ELF-1 (cell line): ENCODE results near the gene SLC24A4.
A peak's percentile ranks its signal among the peaks of the same experiment; 100 is the strongest.

ENCODE experiments used
- DNase-seq: peaks from one replicate; pipeline ENCODE4 v3.0.0-alpha.2; 2016; ENCODE audit warnings: low read depth, low spot score

Gene SLC24A4

GRCh38 chr14:92316937-92317336, 6.0 kb upstream of the SLC24A4 start:
- no peak for DNase-seq

GRCh38 chr14:92317511-92317910, 5.5 kb upstream of the SLC24A4 start:
- no peak for DNase-seq

GRCh38 chr14:92321701-92322100, 1.3 kb upstream of the SLC24A4 start:
- no peak for DNase-seq

- no peak for DNase-seq
Measured at GRCh38 chr14:92322516-92322915, 449 bp upstream of the SLC24A4 start.

GRCh38 chr14:92323916-92324818, 1.2 kb downstream of the SLC24A4 start:
- no peak for DNase-seq

- no peak for DNase-seq
Measured at GRCh38 chr14:92325835-92326234, 2.9 kb downstream of the SLC24A4 start.

- no peak for DNase-seq
Measured at GRCh38 chr14:92328664-92329255, 5.8 kb downstream of the SLC24A4 start.

- DNase-seq = no peak
Measured at GRCh38 chr14:92334050-92334449, 11.1 kb downstream of the SLC24A4 start.

- DNase-seq = no peak
Measured at GRCh38 chr14:92336363-92336762, 13.4 kb downstream of the SLC24A4 start.

- no peak for DNase-seq
Measured at GRCh38 chr14:92339426-92339825, 16.5 kb downstream of the SLC24A4 start.

- no peak for DNase-seq
Measured at GRCh38 chr14:92340071-92340470, 17.1 kb downstream of the SLC24A4 start.

- no peak for DNase-seq
Measured at GRCh38 chr14:92340931-92341330, 18.0 kb downstream of the SLC24A4 start.

- DNase-seq = no peak
Measured at GRCh38 chr14:92341791-92342190, 18.8 kb downstream of the SLC24A4 start.

- DNase-seq = no peak
Measured at GRCh38 chr14:92348154-92348553, 25.2 kb downstream of the SLC24A4 start.

- no peak for DNase-seq
Measured at GRCh38 chr14:92351750-92352149, 28.8 kb downstream of the SLC24A4 start.

- DNase-seq = peak; percentile 36
Measured at GRCh38 chr14:92352158-92352985, 29.4 kb downstream of the SLC24A4 start.

- no peak for DNase-seq
Measured at GRCh38 chr14:92353447-92353846, 30.5 kb downstream of the SLC24A4 start.

GRCh38 chr14:92356677-92357076, 33.7 kb downstream of the SLC24A4 start:
- no peak for DNase-seq

- DNase-seq = no peak
Measured at GRCh38 chr14:92360651-92361370, 37.8 kb downstream of the SLC24A4 start.

- no peak for DNase-seq
Measured at GRCh38 chr14:92362781-92363235, 39.8 kb downstream of the SLC24A4 start.

- no peak for DNase-seq
Measured at GRCh38 chr14:92366237-92366636, 43.3 kb downstream of the SLC24A4 start.
